GDM1 (cell line): Measurements from ENCODE around the gene SH3BP4.
"Not testable (repeated sequence)": the region's sequence is repeated elsewhere in the genome, so short reads cannot be mapped to it uniquely, and the experiment has no call there.

Source experiments
- DNase-seq: peaks from one replicate; lab custom pipeline; 2025; lab: John Stamatoyannopoulos, UW

Gene SH3BP4

GRCh38 chr2:235056768-235057167, 105.0 kb downstream of the SH3BP4 start:
- no peak for DNase-seq

GRCh38 chr2:235057616-235058015, 105.8 kb downstream of the SH3BP4 start:
- DNase-seq = not testable (repeated sequence)

- DNase-seq = no peak
Observed at GRCh38 chr2:235059161-235059560, 107.3 kb downstream of the SH3BP4 start.

- DNase-seq = no peak
Observed at GRCh38 chr2:235061656-235062055, 109.8 kb downstream of the SH3BP4 start.

GRCh38 chr2:235063471-235063961, 111.7 kb downstream of the SH3BP4 start:
- DNase-seq = no peak

- DNase-seq = no peak
Observed at GRCh38 chr2:235064976-235065375, 113.2 kb downstream of the SH3BP4 start.

- no peak for DNase-seq
Observed at GRCh38 chr2:235066490-235066889, 114.7 kb downstream of the SH3BP4 start.

GRCh38 chr2:235066895-235067294, 115.1 kb downstream of the SH3BP4 start:
- DNase-seq = no peak

- DNase-seq = no peak
Observed at GRCh38 chr2:235068701-235069100, 116.9 kb downstream of the SH3BP4 start.

- DNase-seq = no peak
Observed at GRCh38 chr2:235070063-235070706, 118.4 kb downstream of the SH3BP4 start.

GRCh38 chr2:235073868-235074413, 122.1 kb downstream of the SH3BP4 start:
- no peak for DNase-seq

- DNase-seq = no peak
Observed at GRCh38 chr2:235077046-235077445, 125.2 kb downstream of the SH3BP4 start.

- no peak for DNase-seq
Observed at GRCh38 chr2:235078182-235078581, 126.4 kb downstream of the SH3BP4 start.

GRCh38 chr2:235078914-235079472, 127.2 kb downstream of the SH3BP4 start:
- no peak for DNase-seq

GRCh38 chr2:235080101-235080500, 128.3 kb downstream of the SH3BP4 start:
- no peak for DNase-seq

GRCh38 chr2:235082578-235083338, 130.9 kb downstream of the SH3BP4 start:
- no peak for DNase-seq

GRCh38 chr2:235083822-235084221, 132.0 kb downstream of the SH3BP4 start:
- DNase-seq = no peak

GRCh38 chr2:235084424-235084823, 132.6 kb downstream of the SH3BP4 start:
- DNase-seq = no peak

- no peak for DNase-seq
Observed at GRCh38 chr2:235085476-235085875, 133.7 kb downstream of the SH3BP4 start.

GRCh38 chr2:235086481-235087184, 134.8 kb downstream of the SH3BP4 start:
- no peak for DNase-seq

- DNase-seq = no peak
Observed at GRCh38 chr2:235087832-235088495, 136.1 kb downstream of the SH3BP4 start.

- no peak for DNase-seq
Observed at GRCh38 chr2:235088496-235088921, 136.7 kb downstream of the SH3BP4 start.
